Stimulated activated CD8-positive, alpha-beta memory T cell treated with anti-CD3 and anti-CD28 coated beads, Interleukin-2, amount 100 ng/mL, for 48 hours (primary cell): ENCODE data around the gene CADM3.
A peak's percentile ranks its signal among the peaks of the same experiment; 100 is the strongest.

ENCODE experiments used
- DNase-seq, 2 donors: peaks; one replicate each; pipeline ENCODE4 v3.0.0-alpha.2; 2020; ENCODE audit warnings: low read depth in 2 of 2

The CADM3 gene, protein sequence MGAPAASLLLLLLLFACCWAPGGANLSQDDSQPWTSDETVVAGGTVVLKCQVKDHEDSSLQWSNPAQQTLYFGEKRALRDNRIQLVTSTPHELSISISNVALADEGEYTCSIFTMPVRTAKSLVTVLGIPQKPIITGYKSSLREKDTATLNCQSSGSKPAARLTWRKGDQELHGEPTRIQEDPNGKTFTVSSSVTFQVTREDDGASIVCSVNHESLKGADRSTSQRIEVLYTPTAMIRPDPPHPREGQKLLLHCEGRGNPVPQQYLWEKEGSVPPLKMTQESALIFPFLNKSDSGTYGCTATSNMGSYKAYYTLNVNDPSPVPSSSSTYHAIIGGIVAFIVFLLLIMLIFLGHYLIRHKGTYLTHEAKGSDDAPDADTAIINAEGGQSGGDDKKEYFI

DNA sequence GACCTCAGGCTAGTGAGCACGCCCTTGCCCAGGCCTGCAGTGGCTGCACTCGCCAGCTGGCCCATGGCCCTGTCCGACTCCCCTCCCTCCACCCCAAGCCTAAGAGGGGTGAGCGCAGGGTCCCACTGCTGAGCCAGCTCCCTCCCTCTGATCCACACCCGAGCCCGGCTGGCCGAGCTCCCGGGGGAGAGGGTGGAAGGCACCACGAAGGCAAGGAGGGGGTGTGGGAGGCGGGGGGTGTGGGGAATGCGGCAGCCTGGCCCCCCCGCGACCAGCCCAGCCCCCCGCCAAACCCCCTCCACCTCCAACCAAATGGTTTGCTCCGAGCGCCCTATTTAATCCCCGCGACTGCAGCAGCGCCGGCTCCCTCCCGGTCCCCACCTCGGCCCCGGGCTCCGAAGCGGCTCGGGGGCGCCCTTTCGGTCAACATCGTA, at the start of gene CADM3:
Gene CADM3 (plus strand): TSS at position 362 of the 434 bp plus-strand sequence. CDS start 151 bp downstream, outside the sequence.
- no peak for DNase-seq

DNA sequence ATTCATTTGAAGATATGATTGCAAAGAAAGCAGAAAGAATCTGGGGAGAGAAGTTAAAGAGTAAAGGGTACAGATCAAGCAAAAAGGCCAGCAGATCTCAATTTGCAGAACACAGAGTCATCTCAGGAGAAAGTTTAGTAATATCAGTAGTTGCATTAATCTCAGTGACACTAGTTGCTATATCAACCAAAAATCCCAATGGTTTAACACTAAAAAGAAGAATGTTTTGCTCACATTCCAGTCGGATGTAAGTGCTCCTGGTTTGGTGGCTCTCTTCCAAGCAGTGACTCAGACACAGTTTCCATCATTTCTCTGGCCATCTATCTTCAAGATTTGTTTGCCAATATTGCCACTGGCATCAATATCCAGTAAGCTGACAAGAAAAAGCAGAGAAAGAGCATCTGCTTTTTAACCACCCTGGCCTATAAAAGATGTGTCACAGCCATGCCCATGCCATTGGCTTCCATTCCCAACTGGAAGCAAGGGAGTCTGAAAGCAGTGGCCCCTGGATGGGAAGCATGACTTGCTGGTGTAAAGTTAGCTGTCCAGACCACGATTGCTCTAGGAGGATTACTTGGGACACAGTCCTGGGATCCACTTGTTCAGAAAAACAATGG, 49.3 kb upstream of the CADM3 start:
- DNase-seq, result no peak

DNA sequence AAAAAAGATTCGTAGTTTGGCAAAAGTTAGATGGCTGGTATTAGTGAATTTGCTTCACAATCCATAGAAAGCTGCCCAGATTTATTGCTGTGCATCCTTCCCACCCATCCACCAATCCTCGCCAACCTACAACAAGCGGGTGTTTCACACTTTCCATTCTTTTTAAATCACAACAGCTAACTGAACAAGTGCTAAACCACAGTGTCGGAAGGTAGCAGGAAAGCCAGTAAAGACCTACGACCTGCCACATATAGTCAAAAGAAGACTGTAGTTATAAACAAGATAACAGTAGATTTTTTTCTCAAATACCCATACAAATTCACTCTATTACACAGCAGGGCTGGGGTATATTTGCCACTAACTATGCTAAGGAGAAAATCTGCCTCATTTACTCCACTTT, 47.8 kb upstream of the CADM3 start:
- DNase-seq, result no peak

DNA sequence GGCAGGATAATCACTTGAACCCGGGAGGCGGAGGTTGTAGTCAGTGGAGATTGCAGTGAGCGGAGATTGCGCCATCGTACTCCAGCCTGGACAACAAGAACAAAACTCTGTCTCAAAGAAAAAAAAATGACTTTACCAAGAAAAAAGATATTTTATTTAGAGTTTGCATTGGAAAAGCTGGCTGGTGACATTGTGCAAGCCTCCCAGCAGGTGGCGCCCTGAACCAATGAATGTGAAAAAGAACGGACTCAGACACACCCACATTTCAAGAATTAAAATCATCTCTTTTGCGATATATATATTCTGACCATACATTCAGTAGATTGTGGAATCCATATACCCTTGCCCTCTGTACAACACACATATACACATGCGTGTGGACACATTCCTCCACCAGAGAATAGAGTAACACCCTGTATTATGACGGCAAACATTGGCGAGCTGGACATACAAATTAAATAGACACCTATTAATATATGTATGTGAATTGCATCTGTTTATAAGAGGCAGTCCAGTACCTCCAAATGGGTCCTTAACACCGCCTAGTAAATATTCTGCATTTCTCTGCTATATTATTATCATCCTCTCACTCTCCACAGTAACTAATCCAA, 39.0 kb upstream of the CADM3 start:
- peak; percentile 58 to 65 for DNase-seq

DNA sequence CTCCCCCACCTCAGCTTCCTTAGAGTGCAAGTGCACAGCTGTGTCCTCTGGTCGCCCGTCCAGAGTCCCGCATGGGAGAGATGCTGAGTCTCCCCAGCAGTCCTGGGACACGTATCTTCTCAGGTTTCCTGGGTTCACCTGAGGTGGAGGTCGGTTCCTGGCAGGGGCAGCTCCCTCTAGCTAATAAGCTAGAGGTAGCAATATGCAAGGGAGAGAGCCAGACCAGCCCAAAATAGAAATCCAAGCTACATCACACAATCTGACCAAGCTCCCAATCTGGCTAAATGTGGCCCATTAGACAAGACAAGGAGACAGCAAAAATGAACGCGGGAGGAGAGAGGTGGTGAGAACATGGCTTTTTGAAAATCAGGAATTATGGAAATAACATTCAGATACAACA, 30.9 kb upstream of the CADM3 start:
- DNase-seq, result no peak

DNA sequence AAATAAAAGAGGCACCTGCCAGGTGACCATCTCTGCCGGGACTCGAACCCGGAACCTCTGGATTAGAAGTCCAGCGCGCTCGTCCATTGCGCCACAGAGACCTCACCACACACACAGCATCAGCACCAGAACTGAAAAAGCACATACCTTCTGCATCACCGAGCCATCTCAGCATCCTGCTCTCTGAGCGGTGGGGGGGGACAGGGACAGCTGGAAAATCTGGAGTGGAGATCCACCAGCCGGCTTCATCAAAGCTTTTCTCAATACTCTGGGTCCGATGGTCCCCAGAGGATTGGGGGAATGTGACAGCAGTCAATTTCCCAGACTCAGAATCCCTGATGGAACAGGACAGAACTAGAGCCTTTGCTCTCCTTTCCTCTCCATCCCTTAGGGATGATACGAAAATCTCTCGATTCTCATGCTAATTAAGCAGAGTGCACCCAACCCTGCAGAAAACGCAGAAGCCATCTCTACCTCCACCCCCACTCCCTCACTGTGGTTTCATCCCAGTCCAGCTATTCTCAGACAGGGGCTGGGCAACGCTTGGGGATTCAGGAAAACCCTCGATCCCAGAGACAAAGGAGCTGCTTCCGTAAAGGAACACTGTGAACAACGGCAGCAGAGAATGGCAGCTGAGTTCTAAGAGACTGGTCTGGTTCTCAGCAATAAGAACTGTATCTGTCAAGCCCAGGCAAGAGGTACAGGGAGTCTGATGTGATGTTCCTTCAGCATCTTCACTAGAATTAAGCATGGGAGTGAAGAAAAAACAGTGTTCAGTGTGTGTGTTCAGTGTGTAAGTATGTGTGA, 29.6 kb upstream of the CADM3 start:
- DNase-seq, result no peak

DNA sequence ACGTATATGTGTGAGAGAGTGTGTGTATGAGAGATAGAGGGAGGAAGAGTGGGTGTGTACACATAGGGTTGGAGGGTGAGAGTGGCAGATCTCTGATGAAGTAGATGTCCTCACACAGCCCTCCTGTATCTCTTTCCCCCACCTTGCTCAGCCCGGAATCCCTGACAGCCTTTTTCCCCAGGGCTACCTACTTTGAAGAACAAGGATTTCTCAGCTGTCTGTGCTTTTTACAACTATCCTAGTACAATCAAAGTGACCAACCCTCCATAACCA, 29.1 kb upstream of the CADM3 start:
- DNase-seq, result no peak

DNA sequence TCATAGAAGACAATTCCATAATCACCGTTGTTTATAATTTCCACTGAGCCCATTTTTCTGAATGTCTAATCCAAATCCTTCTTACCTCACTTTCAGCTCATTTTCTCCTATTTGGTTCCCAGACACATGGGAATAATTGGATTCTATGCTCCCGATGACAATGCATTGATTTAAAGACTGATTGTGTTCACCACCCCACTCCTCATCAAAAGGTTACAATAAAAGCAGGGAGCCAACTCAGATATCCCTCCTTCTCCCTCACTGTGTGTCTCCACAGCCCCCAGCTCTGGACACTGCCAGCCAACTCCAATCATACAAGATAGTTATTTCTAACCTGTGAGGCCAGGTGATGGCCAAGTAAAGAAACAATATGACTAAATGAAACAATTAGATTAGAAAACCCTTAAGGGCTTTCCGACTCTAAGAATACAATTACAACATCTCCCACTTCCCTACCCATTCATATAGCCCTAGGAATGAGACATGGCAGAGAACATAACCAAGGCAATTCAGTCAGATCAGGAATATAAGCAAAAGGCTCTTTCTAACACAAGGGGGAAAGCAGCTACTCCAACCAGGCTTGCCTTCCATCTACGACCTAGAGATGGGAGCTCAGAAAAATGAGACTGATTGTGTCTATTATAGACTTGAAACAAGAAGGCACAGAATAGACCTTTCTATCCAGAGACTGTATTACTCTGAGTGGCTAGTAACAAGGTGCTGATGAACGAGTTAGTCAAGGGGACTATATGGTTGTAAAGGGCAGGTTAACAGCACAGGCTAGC, 28.5 kb upstream of the CADM3 start:
- no peak for DNase-seq

DNA sequence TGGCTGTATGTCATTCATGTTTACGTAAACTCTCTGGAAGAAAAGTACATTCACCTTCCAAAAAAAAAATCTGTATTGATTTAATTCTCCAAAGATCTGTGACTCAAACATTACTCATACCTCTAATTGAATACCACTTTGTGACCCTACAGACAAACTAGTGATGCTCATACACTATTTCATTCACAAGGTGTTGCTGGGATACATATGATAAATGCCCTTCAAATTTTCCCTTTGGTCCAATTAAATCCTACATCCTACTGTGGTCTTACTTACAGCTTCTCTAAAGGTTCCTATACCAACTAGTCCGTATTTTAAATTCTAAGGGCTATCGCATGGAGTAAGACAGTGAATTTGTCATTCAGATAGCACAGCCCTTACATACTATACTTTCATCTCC, 26.8 kb upstream of the CADM3 start:
- DNase-seq, result no peak

DNA sequence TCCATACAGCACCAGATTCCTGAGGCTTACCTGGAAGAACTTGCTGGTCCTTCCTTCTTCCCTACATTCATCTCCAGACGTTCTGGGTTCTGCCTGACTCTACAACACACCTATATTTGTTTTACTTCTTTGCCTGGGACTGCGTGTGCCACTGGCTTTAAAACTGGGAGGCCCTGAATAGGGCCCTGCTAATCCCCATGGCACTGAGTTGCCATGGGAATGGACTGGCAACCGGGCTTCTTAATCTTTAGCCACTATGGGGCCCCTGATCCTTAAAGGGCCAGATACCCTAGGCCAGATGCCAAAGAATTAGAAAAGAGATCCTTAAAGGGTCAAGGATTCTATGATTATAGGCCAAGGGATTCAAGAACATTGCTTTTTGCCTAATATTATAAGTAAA, 24.4 kb upstream of the CADM3 start:
- no peak for DNase-seq

DNA sequence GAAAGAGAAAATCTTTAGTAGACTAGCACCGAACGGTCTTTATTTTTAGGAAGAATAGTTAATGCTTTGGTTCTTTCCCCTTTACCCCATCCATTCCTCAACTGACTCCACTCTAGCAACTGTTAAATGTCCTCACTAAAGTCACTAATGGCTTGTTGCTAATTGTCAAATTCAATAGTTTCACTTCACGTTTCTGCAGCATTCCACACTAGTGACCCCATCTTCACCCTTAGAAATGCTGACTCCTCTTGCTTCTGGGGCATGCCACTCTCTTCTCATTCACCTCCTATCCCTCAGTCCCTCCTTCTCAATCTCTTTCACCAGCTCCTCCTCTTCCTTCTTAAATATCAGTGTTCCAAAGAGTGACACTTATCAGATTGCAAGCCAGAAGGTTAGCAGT, 19.4 kb upstream of the CADM3 start:
- DNase-seq, result no peak

DNA sequence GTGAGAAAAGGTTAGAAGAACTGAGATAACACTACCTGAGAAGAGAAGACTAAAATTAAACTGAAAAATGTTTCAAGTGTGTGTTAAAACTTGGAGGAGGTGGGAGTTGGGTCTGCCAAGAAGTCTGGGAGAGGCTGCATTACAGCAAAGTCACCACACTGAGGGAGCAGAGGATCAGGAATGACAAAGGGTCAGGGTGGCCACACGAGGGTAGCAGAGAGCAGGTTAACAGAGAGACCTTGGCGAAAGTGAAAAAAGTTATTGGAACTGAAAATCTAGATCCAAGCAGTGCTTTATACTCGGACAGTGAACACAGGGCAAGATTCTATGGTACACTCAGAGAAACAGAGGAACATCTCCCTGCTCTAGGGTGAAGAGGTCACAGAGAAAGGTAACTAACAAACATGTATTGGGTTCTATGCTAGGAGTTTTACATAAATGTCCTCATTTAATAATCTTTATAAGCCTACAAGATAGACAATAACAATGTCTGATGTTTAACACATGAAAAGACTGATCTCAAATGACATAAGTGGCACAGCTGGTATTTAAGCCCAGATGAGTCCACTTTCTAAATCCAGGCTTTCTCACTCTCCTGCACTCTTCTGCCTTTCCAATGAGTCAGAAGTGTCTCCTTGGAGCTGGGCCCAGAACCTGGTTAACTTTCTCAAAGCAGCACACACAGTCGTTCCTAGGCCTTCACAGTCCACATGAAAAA, 10.3 kb upstream of the CADM3 start:
- DNase-seq, result peak; percentile 11 to 33

DNA sequence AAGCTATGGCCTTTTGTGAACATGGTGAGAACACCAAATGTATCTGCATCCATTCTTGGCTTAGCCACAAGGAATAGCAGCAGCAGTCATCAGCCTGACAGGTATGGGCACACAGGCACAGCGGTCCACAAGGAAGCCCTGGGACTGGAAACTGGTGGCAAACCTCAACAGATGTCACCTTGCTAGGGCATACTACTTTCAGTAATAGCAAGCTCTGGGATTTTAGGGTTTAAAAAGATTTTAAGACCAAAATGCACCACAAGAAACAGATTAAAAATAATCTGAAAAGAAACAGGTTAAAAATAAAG, 9.7 kb upstream of the CADM3 start:
- no peak for DNase-seq

DNA sequence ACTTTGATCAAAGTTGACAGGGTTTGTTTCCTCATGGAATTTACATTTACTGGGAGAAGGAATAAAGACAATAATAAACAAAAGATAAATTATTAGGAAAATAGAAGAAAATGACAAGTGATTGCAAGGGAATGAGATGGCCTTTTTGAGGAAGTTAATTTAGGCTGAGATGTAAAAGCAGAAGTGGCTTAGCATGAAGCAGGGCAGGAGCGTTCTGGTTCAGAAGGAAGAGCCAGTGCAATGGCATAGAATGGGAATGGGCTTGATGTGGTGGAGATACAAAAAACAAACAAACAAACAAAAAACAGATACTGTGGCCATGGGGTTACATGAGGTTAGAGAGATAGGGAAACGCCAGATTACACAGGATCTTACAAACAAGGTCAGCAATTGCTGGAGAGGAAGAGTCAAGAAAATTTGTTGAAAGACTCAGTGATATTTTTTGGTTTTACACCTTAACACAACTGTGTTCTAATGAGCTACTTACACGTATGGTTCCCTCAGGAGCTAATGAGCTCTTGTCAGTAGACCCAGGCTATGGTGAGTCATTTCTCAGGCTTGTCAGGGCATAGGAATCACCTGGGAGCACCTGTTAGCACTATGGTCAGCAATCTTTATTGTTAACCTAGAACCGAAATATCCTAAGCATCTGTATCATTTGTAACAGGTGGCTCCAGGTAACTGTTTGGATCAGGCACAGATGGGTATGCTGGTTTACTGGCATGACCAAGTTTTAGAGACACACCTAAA, 8.7 kb upstream of the CADM3 start:
- no peak for DNase-seq

DNA sequence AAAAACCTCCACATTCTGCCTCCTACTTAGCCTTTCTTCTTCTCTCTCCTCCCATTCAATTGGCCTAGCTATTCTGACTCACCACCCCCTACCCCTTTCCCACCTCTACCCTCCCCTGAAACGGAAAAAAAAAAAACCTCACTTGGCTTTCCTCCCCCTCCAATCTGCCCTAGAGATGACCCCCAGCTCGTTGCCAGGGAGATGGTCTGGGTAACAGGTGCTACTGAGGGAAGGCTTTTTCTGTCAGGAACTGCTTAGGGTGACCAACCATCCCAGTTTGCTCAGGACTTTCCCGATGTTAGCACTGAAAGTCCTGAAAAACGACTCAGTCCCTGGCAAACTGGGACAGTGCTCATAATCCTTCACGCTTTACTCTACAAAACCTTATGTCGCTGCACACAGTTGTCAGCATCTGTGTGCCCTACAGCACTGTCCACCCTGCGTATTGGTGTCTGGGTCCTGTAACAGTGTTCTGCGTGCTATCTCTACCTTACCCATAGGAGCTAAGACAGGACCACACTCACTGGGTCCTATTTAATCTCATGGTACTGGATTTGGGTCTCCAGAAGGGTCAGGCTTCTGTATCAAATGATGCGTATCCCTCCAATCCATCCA, 7.7 kb upstream of the CADM3 start:
- no peak for DNase-seq

DNA sequence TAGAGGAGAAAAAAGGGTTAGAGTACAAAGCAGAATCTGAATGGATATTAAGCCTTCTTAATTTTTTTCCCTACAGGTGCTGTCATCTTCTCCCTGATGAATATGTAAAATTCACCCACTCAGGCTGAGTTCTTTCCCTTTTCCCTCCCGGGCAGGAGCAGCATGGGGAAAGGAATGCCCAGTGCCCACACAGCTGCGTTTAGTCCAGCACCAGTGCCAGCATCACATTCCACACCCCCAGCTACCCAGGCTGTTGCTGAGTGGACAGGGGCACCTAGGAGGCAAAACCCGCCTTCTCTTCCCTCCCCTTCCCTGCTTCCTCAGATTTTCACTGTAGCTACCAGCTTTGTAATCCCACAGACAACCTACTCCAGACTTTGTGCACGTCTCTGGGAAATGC, 3.4 kb upstream of the CADM3 start:
- no peak for DNase-seq

DNA sequence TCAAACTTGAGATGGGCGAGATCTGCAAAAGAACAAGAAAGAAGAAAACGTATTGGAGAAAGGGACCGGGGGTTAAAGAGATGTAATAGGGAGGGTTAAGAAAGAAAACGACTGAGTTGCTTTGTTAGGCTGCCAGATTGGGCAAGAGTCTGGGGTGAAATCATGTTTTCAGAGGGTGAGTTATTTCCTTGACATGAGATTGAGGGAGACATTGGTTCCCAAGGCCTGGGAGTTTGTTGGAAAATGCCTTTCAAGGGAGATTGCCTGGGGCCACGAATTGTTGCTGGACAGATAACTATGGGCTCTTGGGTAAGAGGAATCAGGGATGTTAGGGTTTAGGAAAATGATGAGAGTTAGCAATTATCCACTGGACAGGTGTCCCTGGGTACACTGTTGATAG, 776 bp upstream of the CADM3 start:
- DNase-seq, result no peak

DNA sequence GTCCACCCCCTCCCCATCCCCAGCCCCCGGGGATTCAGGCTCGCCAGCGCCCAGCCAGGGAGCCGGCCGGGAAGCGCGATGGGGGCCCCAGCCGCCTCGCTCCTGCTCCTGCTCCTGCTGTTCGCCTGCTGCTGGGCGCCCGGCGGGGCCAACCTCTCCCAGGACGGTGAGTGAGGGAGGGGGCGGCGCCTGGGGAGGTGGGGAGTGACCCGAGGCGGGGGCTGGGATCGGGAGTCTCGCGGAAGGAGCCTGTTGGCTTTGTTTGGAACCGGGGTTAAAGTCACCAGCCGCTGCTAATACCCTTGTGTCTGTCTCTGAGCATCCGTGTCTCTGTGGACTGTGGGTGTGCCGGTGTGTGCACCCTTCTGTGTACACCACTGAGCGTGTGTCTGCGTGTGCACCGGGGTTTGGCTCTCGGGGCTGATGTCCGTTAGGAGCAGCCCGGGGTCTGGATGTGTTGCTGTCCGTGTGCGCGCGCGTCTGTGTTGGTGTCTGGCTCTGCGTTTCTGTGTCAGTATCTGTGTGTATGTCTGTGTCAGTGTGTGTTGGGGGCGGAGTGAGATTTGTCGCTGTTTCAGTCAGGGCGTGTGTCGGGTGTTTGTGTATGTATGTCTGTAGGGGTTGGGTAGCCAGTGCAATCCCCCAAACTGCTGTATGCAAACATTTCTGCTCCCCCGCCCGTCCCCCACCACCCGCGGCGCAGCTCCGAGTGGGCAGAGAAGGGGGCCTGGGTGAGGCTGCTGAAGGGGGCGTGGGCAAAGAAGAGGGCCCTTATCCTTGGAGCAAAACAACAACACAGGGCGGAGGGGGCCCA, 480 bp downstream of the CADM3 start:
- DNase-seq, result no peak

DNA sequence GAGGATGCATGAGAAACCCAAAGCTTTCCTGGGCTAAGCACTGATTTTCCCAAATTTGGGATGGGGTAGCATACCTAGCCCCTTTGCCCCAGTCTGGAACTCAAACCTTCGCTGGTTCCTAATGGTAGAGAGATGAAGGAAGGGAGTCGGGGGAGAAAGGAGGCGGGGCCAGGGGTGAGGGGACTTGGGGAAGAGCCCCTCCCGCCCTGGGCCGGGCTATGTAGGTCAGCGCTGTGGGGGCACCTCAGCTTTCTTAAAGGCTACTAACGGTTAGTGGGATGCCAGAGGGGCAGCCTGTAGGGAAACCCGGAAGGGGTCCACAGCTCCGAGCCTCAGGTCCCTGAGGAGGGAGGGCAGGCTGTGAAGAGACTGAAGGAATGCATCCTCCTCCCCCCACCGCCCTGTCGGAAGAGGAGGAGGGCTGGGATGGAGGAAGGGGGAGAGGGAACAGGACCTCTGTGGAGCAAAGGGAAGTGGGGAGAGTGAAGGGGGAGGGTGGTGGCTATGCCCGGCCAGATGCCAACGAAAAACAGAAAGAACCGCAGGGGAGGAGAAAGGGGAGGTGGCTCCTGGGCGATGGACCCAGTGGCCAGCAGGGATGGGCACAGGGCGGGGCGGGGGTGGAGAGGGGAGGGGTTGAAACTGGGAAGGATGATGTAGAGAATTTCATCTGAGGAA, 1.3 kb downstream of the CADM3 start:
- DNase-seq, result no peak
